SU-DHL-6 (cell line): Measurements from ENCODE around the gene NPDC1.
A peak's percentile ranks its signal among the peaks of the same experiment; 100 is the strongest.

Experiments used
- H2AFZ ChIP-seq: fragments of 200-600 bp; sonication (generic); 2 replicates; pipeline ENCODE4 v1.6.1; 2014; ENCODE audit warnings: low read depth, mild to moderate bottlenecking, moderate library complexity, mixed read lengths, antibody characterized with exemption, low read length; ENCODE audit not compliant: severe bottlenecking
- H3F3A ChIP-seq: fragments of 200-600 bp; shearing (Covaris generic); 2 replicates; pipeline ENCODE4 v1.6.0; 2016; ENCODE audit warnings: antibody characterized with exemption, mild to moderate bottlenecking; ENCODE audit not compliant: insufficient read depth
- H3K27ac ChIP-seq: fragments of 200-600 bp; sonication (generic); 2 replicates; pipeline ENCODE4 v1.5.1; 2016; ENCODE audit warnings: low read depth, mild to moderate bottlenecking, low read length, moderate library complexity, mixed read lengths
- H3K27me3 ChIP-seq: fragments of 200-600 bp; sonication (generic), shearing (Covaris generic); 2 replicates; pipeline ENCODE4 v1.6.0; 2014; ENCODE audit warnings: mild to moderate bottlenecking, low read length
- H3K36me3 ChIP-seq: fragments of 200-600 bp; sonication (generic); 2 replicates; pipeline ENCODE4 v1.6.1; 2014; ENCODE audit warnings: mild to moderate bottlenecking, low read length, mixed read lengths
- H3K4me2 ChIP-seq: fragments of 300-600, 200-600 bp; shearing (Covaris generic), sonication (generic); 2 replicates; pipeline ENCODE4 v1.6.0; 2014; ENCODE audit warnings: low read length, low read depth, mild to moderate bottlenecking; ENCODE audit not compliant: poor library complexity, severe bottlenecking
- H3K4me3 ChIP-seq: fragments of 200-600 bp; sonication (generic); 2 replicates; pipeline ENCODE4 v1.5.1; 2014; ENCODE audit warnings: antibody characterized with exemption, low read length, mild to moderate bottlenecking, mixed read lengths; ENCODE audit not compliant: insufficient read depth, poor library complexity, severe bottlenecking
- H3K79me2 ChIP-seq: fragments of 200-600 bp; sonication (generic); 2 replicates; pipeline ENCODE4 v1.6.1; 2014; ENCODE audit warnings: mild to moderate bottlenecking, low read length, moderate library complexity; ENCODE audit not compliant: insufficient read depth
- H3K9ac ChIP-seq: fragments of 200-600 bp; sonication (generic); 2 replicates; pipeline ENCODE4 v1.7.0; 2014; ENCODE audit warnings: mild to moderate bottlenecking, low read length
- H3K9me2 ChIP-seq: fragments of 200-600 bp; sonication (generic); replicated peaks from 2 replicates; pipeline ENCODE4 v1.6.1; 2014; ENCODE audit warnings: low read length; ENCODE audit not compliant: insufficient read depth
- H3K9me3 ChIP-seq: fragments of 200-600 bp; sonication (generic); 2 replicates; pipeline ENCODE4 v1.6.1; 2014; ENCODE audit warnings: low read length, mixed read lengths; ENCODE audit not compliant: insufficient read depth
- H4K20me1 ChIP-seq: fragments of 200-600 bp; sonication (generic); 2 replicates; pipeline ENCODE4 v1.6.1; 2014; ENCODE audit warnings: low read depth, mild to moderate bottlenecking, antibody characterized with exemption, low read length, moderate library complexity, mixed read lengths
- EZH2phosphoT487 ChIP-seq: fragments of 200-600 bp; sonication (generic), shearing (Covaris generic); conservative IDR thresholded peaks from 2 replicates; pipeline ENCODE4 v1.6.1; 2018; ENCODE audit warnings: mild to moderate bottlenecking, antibody characterized with exemption, low read length, moderate library complexity, mixed read lengths
- TF ChIP-seq, protein P1 (sequence below): fragments of 200-600 bp; sonication (generic); IDR thresholded peaks from one replicate; pipeline ENCODE4 v1.5.1; 2017; ENCODE audit warnings: antibody characterized with exemption, mild to moderate bottlenecking, low read length, moderate library complexity; ENCODE audit not compliant: insufficient read depth, poor library complexity, severe bottlenecking

The NPDC1 gene

DNA sequence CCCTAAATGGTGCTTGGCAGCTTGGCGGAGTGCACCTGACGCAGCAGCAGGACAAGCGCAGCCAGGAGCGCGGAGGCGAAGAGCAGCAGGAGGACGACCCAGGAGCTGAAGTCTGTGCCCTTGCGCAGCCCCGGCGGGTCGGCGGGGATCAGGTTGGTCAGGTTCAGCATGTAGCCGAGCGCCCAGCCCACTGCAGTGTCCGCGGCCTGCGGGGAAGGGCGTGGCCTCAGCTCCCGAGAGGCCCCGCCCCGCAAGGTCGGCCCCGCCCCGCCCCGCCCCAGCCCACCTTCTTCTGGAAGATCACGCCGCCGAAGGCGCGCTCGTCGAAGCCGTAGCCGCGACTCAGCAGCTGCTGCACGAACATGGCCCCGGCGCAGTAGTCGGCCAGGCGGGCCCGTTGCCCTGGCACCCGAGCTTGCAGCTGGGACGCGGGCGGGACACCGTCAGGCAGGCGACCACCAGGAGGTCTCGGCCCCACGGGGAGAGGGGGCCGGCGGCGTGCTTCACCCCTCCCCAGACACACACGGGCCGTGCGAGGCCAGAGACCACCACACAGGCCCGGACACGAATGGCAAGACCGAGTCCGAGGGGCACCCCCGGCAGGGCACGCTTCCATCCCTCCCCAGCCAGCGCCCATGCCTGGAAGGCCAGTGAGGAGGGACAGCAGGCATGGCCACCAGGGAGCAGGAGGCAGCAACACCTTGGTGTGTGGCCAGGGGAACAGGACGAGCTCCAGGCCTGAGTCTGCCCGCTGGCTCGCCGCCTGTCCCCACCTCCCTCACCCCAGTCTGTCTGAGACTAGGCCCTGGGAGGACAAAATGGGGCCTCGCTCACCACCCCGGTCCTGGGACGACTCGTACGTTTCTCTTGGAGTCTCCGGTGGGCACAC is 2.9 kb upstream of the NPDC1 start:
- Histone ChIP-seq H3K9me2 (no peaks in the 10 kb centered on the region), H3K27ac (no peak overlapping the region), H3K9ac (no peak overlapping the region), H3K79me2 (no peaks in the 10 kb centered on the region), H3K4me2 (no peak overlapping the region), H3K4me3 (no peak overlapping the region), H3K36me3 (no peaks in the 10 kb centered on the region), H3K27me3 (no peaks in the 10 kb centered on the region), H3K9me3 (no peaks in the 10 kb centered on the region), H3F3A (no peaks in the 10 kb centered on the region), H4K20me1 (no peaks in the 10 kb centered on the region), H2AFZ (no peak overlapping the region)
- TF ChIP-seq, protein P1, sequence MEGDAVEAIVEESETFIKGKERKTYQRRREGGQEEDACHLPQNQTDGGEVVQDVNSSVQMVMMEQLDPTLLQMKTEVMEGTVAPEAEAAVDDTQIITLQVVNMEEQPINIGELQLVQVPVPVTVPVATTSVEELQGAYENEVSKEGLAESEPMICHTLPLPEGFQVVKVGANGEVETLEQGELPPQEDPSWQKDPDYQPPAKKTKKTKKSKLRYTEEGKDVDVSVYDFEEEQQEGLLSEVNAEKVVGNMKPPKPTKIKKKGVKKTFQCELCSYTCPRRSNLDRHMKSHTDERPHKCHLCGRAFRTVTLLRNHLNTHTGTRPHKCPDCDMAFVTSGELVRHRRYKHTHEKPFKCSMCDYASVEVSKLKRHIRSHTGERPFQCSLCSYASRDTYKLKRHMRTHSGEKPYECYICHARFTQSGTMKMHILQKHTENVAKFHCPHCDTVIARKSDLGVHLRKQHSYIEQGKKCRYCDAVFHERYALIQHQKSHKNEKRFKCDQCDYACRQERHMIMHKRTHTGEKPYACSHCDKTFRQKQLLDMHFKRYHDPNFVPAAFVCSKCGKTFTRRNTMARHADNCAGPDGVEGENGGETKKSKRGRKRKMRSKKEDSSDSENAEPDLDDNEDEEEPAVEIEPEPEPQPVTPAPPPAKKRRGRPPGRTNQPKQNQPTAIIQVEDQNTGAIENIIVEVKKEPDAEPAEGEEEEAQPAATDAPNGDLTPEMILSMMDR, result no peak
- no peak for TF ChIP-seq EZH2phosphoT487

DNA sequence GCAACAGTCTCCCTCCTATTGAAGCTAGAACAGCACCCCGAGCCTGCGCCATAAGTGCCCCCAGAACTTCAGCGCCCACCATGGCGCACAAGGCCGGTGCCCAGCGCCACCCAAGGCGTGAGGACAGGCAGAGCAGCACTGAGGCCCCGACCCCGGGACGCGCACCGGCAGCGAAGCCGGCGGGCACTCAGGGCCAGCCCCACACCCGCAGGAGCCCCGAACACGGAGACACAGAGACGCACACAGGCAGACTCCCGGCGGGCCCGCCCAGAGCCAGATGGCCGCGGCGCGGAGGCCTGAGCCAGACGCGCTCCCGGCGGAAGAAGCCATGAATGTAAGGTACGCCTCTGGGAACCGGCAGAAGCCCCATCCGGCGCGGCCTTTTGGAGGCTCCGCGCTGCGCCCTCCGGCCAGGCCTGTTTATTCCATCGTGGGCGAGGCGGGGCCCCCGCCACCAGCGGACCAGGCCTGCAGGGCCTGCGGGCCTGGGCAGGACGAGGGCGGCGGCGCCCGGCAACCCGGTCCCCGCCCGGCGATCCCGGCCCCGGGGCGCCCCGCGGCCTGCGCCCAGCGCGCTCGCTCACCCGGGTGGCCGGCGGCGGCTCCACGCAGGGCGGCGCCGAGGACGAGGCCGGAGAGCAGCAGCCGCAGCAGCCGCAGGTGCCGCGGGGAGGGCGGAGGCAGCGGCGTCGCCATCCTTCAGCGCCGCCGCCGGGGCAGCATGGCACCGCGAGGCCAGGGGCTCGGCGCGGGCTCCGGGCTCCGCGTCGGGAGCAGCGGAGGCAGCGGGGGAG is 486 bp downstream of the NPDC1 start:
- Histone ChIP-seq H3F3A (no peaks in the 10 kb centered on the region), H3K9ac (no peak overlapping the region), H3K4me2 (peak overlapping the region; percentile 18), H3K36me3 (no peaks in the 10 kb centered on the region), H2AFZ (no peak overlapping the region), H3K9me3 (no peaks in the 10 kb centered on the region), H3K9me2 (no peaks in the 10 kb centered on the region), H3K4me3 (no peak overlapping the region), H3K27ac (no peak overlapping the region), H3K27me3 (no peaks in the 10 kb centered on the region), H3K79me2 (no peaks in the 10 kb centered on the region), H4K20me1 (no peaks in the 10 kb centered on the region)
- TF ChIP-seq EZH2phosphoT487, result 0 out of 2 replicates have a peak, but pooled peaks have one; percentile 82
- TF ChIP-seq, protein P1, result no peak

DNA sequence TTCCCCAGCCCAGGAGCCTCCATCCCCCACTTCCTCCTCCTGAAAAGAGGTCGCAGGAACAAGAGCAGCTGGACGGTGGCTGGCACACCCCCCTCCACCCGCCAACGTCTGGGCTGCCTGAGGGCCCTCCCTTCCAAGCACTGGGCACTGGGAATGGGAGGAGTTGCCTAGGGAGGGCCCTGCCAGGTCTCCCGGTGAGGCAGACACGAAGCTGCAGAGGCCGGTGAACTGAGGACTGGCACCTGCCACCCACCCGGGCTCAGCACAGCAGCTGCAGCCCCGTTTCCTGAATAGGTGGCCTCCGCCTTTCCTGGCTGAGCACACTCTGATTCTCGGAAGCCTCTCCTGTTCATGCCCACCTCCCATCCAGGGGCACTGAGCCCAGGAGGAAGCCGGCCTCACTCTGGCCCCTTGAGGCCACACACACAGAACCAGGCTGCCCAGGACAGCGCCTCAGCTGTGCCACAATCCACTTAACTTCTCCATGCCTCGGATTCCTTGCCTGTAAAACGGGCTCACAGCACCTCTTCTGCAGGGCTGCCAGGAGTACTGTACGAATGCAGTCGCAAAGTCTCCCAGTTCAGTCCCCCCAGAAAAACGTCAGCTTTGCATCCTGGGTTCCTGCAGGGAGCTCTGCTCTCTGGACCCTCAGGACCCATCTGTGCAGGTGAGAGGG is 1.3 kb downstream of the NPDC1 start:
- no peaks in the 10 kb centered on the region for H3K9me2 ChIP-seq
- no peak overlapping the region for H3K27ac ChIP-seq
- H3K9me3 ChIP-seq, result no peaks in the 10 kb centered on the region
- no peak overlapping the region for H3K4me2 ChIP-seq
- no peak for TF ChIP-seq EZH2phosphoT487
- TF ChIP-seq, protein P1, result no peak
- no peaks in the 10 kb centered on the region for H3K36me3 ChIP-seq
- H3K27me3 ChIP-seq, result no peaks in the 10 kb centered on the region
- no peak overlapping the region for H3K9ac ChIP-seq
- no peaks in the 10 kb centered on the region for H4K20me1 ChIP-seq
- H3F3A ChIP-seq, result no peaks in the 10 kb centered on the region
- no peak overlapping the region for H2AFZ ChIP-seq
- H3K4me3 ChIP-seq, result no peak overlapping the region
- no peaks in the 10 kb centered on the region for H3K79me2 ChIP-seq
